HL-60 (cell line): ENCODE results near the gene SPATA13.

Source experiments
- DNase-seq, 2 experiments: peaks; one replicate each; pipeline ENCODE4 v3.0.0-alpha.2; 2010 to 2020; ENCODE audit warnings: low read depth in 1 of 2, low spot score in 1 of 2
- H3K27ac ChIP-seq: fragments of 250-450 bp; sonication (Bioruptor Pico); replicated peaks from 2 replicates; pipeline ENCODE4 v1.5.1; 2020; ENCODE audit warnings: mild to moderate bottlenecking, moderate library complexity
- H3K27me3 ChIP-seq: fragments of 250-450 bp; sonication (Bioruptor Pico); 2 replicates; pipeline ENCODE4 v1.5.1; 2021; ENCODE audit warnings: mild to moderate bottlenecking, moderate library complexity; ENCODE audit not compliant: insufficient read depth, poor library complexity, severe bottlenecking
- H3K4me3 ChIP-seq: replicated peaks from 2 replicates; pipeline ENCODE4 v1.5.1; 2011; ENCODE audit warnings: mild to moderate bottlenecking, control low read depth, low read length; ENCODE audit not compliant: insufficient read depth
- GABPA ChIP-seq: IDR thresholded peaks from 2 replicates; pipeline ENCODE4 v1.6.1; 2012; ENCODE audit warnings: low read depth
- POLR2AphosphoS5 ChIP-seq: IDR thresholded peaks from 2 replicates; pipeline ENCODE4 v1.6.1; 2012; ENCODE audit warnings: low read depth
- SPI1 ChIP-seq: IDR thresholded peaks from 2 replicates; pipeline ENCODE4 v1.6.1; 2012; ENCODE audit warnings: low read depth, mild to moderate bottlenecking, borderline replicate concordance
- TF ChIP-seq, protein P1 (sequence below): IDR thresholded peaks from 2 replicates; pipeline ENCODE4 v1.6.1; 2012; ENCODE audit warnings: low read depth; ENCODE audit not compliant: insufficient replicate concordance
- TF ChIP-seq, protein P2 (sequence below): IDR thresholded peaks from one replicate; pipeline ENCODE4 v1.5.1; 2011; ENCODE audit warnings: low read length, control low read depth, inconsistent platforms; ENCODE audit not compliant: insufficient read depth

The SPATA13 gene

DNA sequence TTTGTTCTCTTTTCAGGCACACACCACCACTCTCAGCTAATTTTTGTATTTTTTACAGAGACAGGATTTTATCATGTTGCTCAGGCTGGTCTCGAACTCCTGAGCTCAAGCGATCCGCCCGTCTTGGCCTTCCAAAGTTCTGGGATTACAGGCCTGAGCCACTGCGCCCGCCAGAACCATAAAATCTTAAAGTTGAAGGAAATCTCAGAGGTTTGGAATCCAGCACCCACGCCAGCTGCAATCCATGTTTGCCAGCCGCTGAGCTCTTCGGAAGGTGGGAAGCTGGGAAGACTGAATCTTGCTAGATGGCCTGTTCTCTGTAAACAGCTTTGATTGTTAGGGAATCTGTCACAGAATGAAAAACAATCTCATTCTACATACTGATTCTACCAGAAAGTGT lies 38.5 kb downstream of the SPATA13 start:
- TF ChIP-seq SPI1, result no peak
- TF ChIP-seq, protein P1, sequence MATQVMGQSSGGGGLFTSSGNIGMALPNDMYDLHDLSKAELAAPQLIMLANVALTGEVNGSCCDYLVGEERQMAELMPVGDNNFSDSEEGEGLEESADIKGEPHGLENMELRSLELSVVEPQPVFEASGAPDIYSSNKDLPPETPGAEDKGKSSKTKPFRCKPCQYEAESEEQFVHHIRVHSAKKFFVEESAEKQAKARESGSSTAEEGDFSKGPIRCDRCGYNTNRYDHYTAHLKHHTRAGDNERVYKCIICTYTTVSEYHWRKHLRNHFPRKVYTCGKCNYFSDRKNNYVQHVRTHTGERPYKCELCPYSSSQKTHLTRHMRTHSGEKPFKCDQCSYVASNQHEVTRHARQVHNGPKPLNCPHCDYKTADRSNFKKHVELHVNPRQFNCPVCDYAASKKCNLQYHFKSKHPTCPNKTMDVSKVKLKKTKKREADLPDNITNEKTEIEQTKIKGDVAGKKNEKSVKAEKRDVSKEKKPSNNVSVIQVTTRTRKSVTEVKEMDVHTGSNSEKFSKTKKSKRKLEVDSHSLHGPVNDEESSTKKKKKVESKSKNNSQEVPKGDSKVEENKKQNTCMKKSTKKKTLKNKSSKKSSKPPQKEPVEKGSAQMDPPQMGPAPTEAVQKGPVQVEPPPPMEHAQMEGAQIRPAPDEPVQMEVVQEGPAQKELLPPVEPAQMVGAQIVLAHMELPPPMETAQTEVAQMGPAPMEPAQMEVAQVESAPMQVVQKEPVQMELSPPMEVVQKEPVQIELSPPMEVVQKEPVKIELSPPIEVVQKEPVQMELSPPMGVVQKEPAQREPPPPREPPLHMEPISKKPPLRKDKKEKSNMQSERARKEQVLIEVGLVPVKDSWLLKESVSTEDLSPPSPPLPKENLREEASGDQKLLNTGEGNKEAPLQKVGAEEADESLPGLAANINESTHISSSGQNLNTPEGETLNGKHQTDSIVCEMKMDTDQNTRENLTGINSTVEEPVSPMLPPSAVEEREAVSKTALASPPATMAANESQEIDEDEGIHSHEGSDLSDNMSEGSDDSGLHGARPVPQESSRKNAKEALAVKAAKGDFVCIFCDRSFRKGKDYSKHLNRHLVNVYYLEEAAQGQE, result no peak
- TF ChIP-seq GABPA, result no peak
- TF ChIP-seq, protein P2, sequence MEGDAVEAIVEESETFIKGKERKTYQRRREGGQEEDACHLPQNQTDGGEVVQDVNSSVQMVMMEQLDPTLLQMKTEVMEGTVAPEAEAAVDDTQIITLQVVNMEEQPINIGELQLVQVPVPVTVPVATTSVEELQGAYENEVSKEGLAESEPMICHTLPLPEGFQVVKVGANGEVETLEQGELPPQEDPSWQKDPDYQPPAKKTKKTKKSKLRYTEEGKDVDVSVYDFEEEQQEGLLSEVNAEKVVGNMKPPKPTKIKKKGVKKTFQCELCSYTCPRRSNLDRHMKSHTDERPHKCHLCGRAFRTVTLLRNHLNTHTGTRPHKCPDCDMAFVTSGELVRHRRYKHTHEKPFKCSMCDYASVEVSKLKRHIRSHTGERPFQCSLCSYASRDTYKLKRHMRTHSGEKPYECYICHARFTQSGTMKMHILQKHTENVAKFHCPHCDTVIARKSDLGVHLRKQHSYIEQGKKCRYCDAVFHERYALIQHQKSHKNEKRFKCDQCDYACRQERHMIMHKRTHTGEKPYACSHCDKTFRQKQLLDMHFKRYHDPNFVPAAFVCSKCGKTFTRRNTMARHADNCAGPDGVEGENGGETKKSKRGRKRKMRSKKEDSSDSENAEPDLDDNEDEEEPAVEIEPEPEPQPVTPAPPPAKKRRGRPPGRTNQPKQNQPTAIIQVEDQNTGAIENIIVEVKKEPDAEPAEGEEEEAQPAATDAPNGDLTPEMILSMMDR, result no peak
- no peak for TF ChIP-seq POLR2AphosphoS5
- Histone ChIP-seq H3K27ac (no peak overlapping the region), H3K4me3 (no peak overlapping the region)

DNA sequence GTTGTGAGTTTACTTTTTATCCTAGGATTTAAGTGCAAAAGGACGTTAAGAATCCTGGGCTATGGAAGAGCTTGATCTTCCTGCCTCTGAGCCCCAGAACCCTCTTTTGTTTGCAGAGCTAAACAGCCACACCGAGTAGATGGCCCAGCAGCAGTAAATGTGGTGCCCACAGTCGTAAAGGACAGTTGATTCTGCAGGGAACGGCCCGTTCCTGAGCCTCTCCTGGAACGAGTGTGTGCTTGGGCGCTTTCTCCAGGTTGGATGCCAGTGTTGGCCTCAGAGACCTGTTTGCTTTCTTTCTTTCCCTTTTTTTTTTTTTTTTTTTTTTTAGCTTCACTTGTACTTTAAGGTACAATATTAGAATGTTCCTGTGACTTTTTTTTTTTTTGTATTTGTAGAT lies 41.7 kb downstream of the SPATA13 start:
- DNase-seq, result no peak
- no peak overlapping the region for H3K27ac ChIP-seq
- H3K4me3 ChIP-seq, result no peak overlapping the region
- H3K27me3 ChIP-seq, result peaks cover 6% of the 10 kb centered on the region
- no peak for TF ChIP-seq SPI1
- TF ChIP-seq GABPA, result no peak
- TF ChIP-seq, protein P1, result no peak
- TF ChIP-seq POLR2AphosphoS5, result no peak
- TF ChIP-seq, protein P2, result no peak

More for the DNA sequence above, 38.5 kb downstream of the SPATA13 start:
- H3K27me3 ChIP-seq, result peaks cover 5% of the 10 kb centered on the region
- DNase-seq, result no peak

DNA sequence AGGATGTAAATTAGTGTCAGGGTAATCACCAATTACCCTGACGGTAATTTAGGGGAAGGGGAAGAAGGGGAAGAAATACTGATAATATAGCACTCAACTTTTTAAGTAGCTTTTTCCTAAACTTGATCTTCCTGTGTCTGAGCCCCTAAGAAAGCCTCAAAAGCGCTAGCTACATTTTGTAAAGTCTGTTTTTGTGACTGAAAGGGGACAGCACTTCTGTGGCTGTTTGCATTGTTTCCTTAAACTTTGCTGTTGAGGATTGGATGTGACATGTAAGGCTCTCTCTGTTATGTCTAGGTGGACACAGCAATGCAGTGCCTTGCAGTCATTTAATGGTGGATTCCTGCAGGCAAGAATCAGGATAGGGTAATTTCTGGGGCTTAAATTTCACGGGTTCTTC lies 42.8 kb downstream of the SPATA13 start:
- H3K27me3 ChIP-seq, result peaks cover 6% of the 10 kb centered on the region
- TF ChIP-seq SPI1 (no peak), GABPA (no peak), POLR2AphosphoS5 (no peak)
- TF ChIP-seq, protein P2, result no peak
- TF ChIP-seq, protein P1, result no peak
- DNase-seq, result no peak
- no peak overlapping the region for H3K4me3 ChIP-seq
- H3K27ac ChIP-seq, result no peak overlapping the region
